ENCODE measurements around the gene IGSF8.

- TF ChIP-seq EZH2phosphoT487 (IDR thresholded peaks at IDR 0.05; ENCODE audit: low read depth) (no peak), CTCF (IDR thresholded peaks at IDR 0.05; ENCODE audit: low read depth, low read length) (no peak)
These were observed 3.5 kb upstream of the IGSF8 start for GRCh38 chr1:160101717-160102522.
